Endothelial cell of umbilical vein (primary cell): ENCODE measurements around the gene KAT7. TPM values are rescaled to one million over a fixed set of nuclear protein-coding genes. Genes with fewer than 3 reads are reported as not detected.
A peak's percentile ranks its signal among the peaks of the same experiment; 100 is the strongest.

Experiments used
- BruUV-seq: library from RNA; stranded (reverse); fragments of 400-500 nt; replicated peaks from 2 replicates; lab custom pipeline; 2021; lab: Mats Ljungman, UMichigan
- CTCF ChIA-PET: fragments of 300-600, 350-600 bp; sonication (Branson Sonifier 250); formaldehyde crosslinking; loops from one replicate; lab custom pipeline; 2021; ENCODE audit warnings: antibody characterized with exemption, inconsistent platforms; lab: Charles Lee
- POLR2A ChIA-PET: fragments of 300-600, 350-600 bp; sonication (Branson Sonifier 250); formaldehyde crosslinking; loops from one replicate; lab custom pipeline; 2021; ENCODE audit warnings: antibody characterized with exemption, inconsistent platforms; lab: Charles Lee
- DNase-seq: peaks from one replicate; pipeline ENCODE4 v3.0.0-alpha.2; 2011; ENCODE audit warnings: low read depth, low spot score
- FAIRE-seq: peaks from 2 replicates; lab custom pipeline; 2011; peaks lifted over from hg19 to GRCh38; lab: Jason Lieb, UNC
- H2AFZ ChIP-seq: 2 replicates; pipeline ENCODE4 v1.6.0; 2012; ENCODE audit warnings: low read depth, low read length, control low read depth, inconsistent platforms
- H3K27ac ChIP-seq: 2 replicates; pipeline ENCODE4 v1.5.1; 2011; ENCODE audit warnings: low read depth, mild to moderate bottlenecking, control low read depth, low read length, moderate library complexity; ENCODE audit not compliant: insufficient read depth
- H3K27me3 ChIP-seq, 2 experiments: 2 replicates each; pipeline versions ENCODE4 v1.6.0 to v1.6.1; 2011; ENCODE audit warnings: low read length in 2 of 2, mixed read lengths in 1 of 2; ENCODE audit not compliant: control insufficient read depth in 2 of 2, insufficient read depth in 2 of 2
- H3K36me3 ChIP-seq, 2 experiments: 2 replicates in 1 of 2; 3 replicates in 1 of 2; pipeline ENCODE4 v1.5.1; 2011; ENCODE audit warnings: low read length in 2 of 2, mild to moderate bottlenecking in 1 of 2, moderate library complexity in 1 of 2; ENCODE audit not compliant: control insufficient read depth in 2 of 2, insufficient read depth in 2 of 2; ENCODE audit errors: extremely low read depth in 1 of 2
- H3K4me1 ChIP-seq: 3 replicates; pipeline ENCODE4 v1.5.1; 2011; ENCODE audit warnings: mild to moderate bottlenecking, low read length; ENCODE audit not compliant: control insufficient read depth, insufficient read depth; ENCODE audit errors: extremely low read depth
- H3K4me2 ChIP-seq: 2 replicates; pipeline ENCODE4 v1.6.1; 2011; ENCODE audit warnings: low read length, control low read depth, mixed read lengths; ENCODE audit not compliant: insufficient read depth
- H3K4me3 ChIP-seq, 3 experiments: fragments of 200-600 bp in 1 of 3; sonication (generic), shearing (Covaris generic) in 1 of 3; replicated peaks in 1 of 3; 2 replicates each; pipeline ENCODE4 v1.5.1; 2011 to 2016; ENCODE audit warnings: control low read depth in 3 of 3, low read length in 3 of 3, mild to moderate bottlenecking in 2 of 3, inconsistent platforms in 1 of 3, low read depth in 1 of 3, moderate library complexity in 1 of 3; ENCODE audit not compliant: insufficient read depth in 1 of 3
- H3K79me2 ChIP-seq: 2 replicates; pipeline ENCODE4 v1.6.0; 2012; ENCODE audit warnings: low read length, inconsistent platforms; ENCODE audit not compliant: control insufficient read depth, insufficient read depth
- H3K9ac ChIP-seq: replicated peaks from 2 replicates; pipeline ENCODE3; 2011; ENCODE audit warnings: low read length, control low read depth; ENCODE audit not compliant: insufficient read depth; ENCODE audit errors: extremely low read depth
- H3K9me1 ChIP-seq: replicated peaks from 3 replicates; pipeline ENCODE4 v1.6.0; 2011; ENCODE audit warnings: mild to moderate bottlenecking, low read length; ENCODE audit not compliant: control insufficient read depth, insufficient read depth; ENCODE audit errors: extremely low read depth
- H3K9me3 ChIP-seq: replicated peaks from 2 replicates; pipeline ENCODE4 v1.5.1; 2012; ENCODE audit warnings: low read length, inconsistent platforms; ENCODE audit not compliant: control insufficient read depth, insufficient read depth
- H4K20me1 ChIP-seq: replicated peaks from 2 replicates; pipeline ENCODE3; 2011; ENCODE audit warnings: mild to moderate bottlenecking, low read length; ENCODE audit not compliant: control insufficient read depth, insufficient read depth; ENCODE audit errors: extremely low read depth
- CTCF ChIP-seq, 2 donors: IDR thresholded peaks; 1 replicate in 1 of 2; 2 replicates in 1 of 2; pipeline ENCODE4 v1.5.1; 2011; ENCODE audit warnings: low read length in 2 of 2, mild to moderate bottlenecking in 2 of 2, moderate library complexity in 2 of 2, control low read depth in 1 of 2, inconsistent platforms in 1 of 2, low read depth in 1 of 2; ENCODE audit not compliant: insufficient read depth in 1 of 2; ENCODE audit errors: extremely low read depth in 1 of 2
- EZH2 ChIP-seq: IDR thresholded peaks from 2 replicates; pipeline ENCODE4 v1.6.1; 2012; ENCODE audit warnings: borderline replicate concordance, low read depth, mild to moderate bottlenecking, moderate library complexity, low read length, inconsistent platforms; ENCODE audit not compliant: severe bottlenecking
- FOS ChIP-seq: IDR thresholded peaks from 2 replicates; pipeline ENCODE4 v1.6.1; 2011; ENCODE audit warnings: mild to moderate bottlenecking, low read length, moderate library complexity, borderline replicate concordance; ENCODE audit not compliant: insufficient read depth
- GATA2 ChIP-seq: IDR thresholded peaks from 2 replicates; pipeline ENCODE4 v1.7.0; 2011; ENCODE audit warnings: low read depth, mild to moderate bottlenecking, moderate library complexity, mixed read lengths, low read length; ENCODE audit not compliant: insufficient read length, insufficient read depth
- JUN ChIP-seq: IDR thresholded peaks from 2 replicates; pipeline ENCODE4 v1.6.1; 2011; ENCODE audit warnings: borderline replicate concordance, low read depth; ENCODE audit not compliant: insufficient read length, insufficient read depth
- MYC ChIP-seq: IDR thresholded peaks from one replicate; pipeline ENCODE4 v1.6.1; 2011; ENCODE audit warnings: mild to moderate bottlenecking, low read depth, low read length
- POLR2A ChIP-seq: IDR thresholded peaks from 2 replicates; pipeline ENCODE4 v1.6.1; 2012; ENCODE audit warnings: low read depth, mild to moderate bottlenecking, control low read depth, low read length
- POLR2AphosphoS5 ChIP-seq: IDR thresholded peaks from 2 replicates; pipeline ENCODE4 v1.6.1; 2012; ENCODE audit warnings: low read depth, mild to moderate bottlenecking, control low read depth, low read length, moderate library complexity; ENCODE audit not compliant: insufficient read depth
- dilution Hi-C: fragments of 300-500 bp; cut with MboI; formaldehyde crosslinking; loops from one replicate; pipeline ENCODE4 v1.15.0; 2019; ENCODE audit warnings: low sequenced_read_pairs; ENCODE audit not compliant: extremely low pct_ligation_motif_present
- intact Hi-C: fragments of 100-400 bp; cut with micrococcal nuclease; formaldehyde crosslinking; loops from one replicate; pipeline ENCODE4 v1.10.0; 2022
- polyA plus RNA-seq, 4 experiments: library from polyadenylated mRNA; depleted of rRNA in 3 of 4; stranded (reverse) in 3 of 4; unstranded in 1 of 4; fragments of >200 nt; gene quantifications; 2 replicates each; pipeline versions ENCODE4 v1.2.1 to v1.2.3, GENCODE V29; 2011 to 2012; ENCODE audit warnings: missing spikeins in 1 of 4
- total RNA-seq: library from RNA; stranded (reverse); gene quantifications from 2 replicates; pipeline ENCODE4 v1.2.3, GENCODE V29; 2021
- TF ChIP-seq, protein P1 (sequence below): IDR thresholded peaks from 2 replicates; pipeline ENCODE4 v1.6.1; 2011; ENCODE audit not compliant: insufficient read depth, insufficient read length

KAT7 gene
- total and polyA plus RNA-seq, 2 donors (not counting 3 experiments of a cell fraction or from before 2014, with no cell fraction given) = 44.5 to 66.2 TPM

GRCh38 chr17:49841548-49841947, 53.1 kb downstream of the KAT7 start:
- ChIA-PET POLR2A (no interaction called here), CTCF (no interaction called here)
- Histone ChIP-seq H3K4me2 (no peak overlapping the region), H3K27me3 (no peaks in the 10 kb centered on the region), H3K9ac (no peak overlapping the region), H3K4me1 (peaks cover 25% of the 10 kb centered on the region), H4K20me1 (no peaks in the 10 kb centered on the region), H3K36me3 (peaks cover 0 to 2% of the 10 kb centered on the region in 2 experiments), H3K9me3 (no peaks in the 10 kb centered on the region), H3K27ac (no peak overlapping the region), H3K79me2 (no peaks in the 10 kb centered on the region), H2AFZ (no peak overlapping the region), H3K9me1 (no peaks in the 10 kb centered on the region), H3K4me3 (no peak overlapping the region)
- intact Hi-C loops (no loop called here), dilution Hi-C loops (no loop called here)
- TF ChIP-seq CTCF (IDR thresholded peaks at IDR 0.05; ENCODE audit: extremely low read depth in 1 of 2, insufficient read depth in 1 of 2, low read depth in 1 of 2, low read length in 2 of 2) (peak in 1 of 2 donors; percentile 12), POLR2A (no peak)
- TF ChIP-seq, protein P1, sequence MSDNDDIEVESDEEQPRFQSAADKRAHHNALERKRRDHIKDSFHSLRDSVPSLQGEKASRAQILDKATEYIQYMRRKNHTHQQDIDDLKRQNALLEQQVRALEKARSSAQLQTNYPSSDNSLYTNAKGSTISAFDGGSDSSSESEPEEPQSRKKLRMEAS = no peak
- no peak for DNase-seq
- BruUV-seq = no TSS peak
- no peak for FAIRE-seq

GRCh38 chr17:49842371-49842770, 53.9 kb downstream of the KAT7 start:
- no peak overlapping the region for H3K4me2 ChIP-seq
- H4K20me1 ChIP-seq = no peaks in the 10 kb centered on the region
- peaks cover 0 to 6% of the 10 kb centered on the region in 2 experiments for H3K36me3 ChIP-seq
- CTCF ChIA-PET = no interaction called here
- no peaks in the 10 kb centered on the region for H3K79me2 ChIP-seq
- BruUV-seq = no TSS peak
- no peak overlapping the region for H3K4me3 ChIP-seq
- peaks cover 16% of the 10 kb centered on the region for H3K4me1 ChIP-seq
- H3K27me3 ChIP-seq = no peaks in the 10 kb centered on the region
- TF ChIP-seq POLR2A (no peak), POLR2AphosphoS5 (no peak), EZH2 (no peak), MYC (no peak), GATA2 (no peak), CTCF (IDR thresholded peaks at IDR 0.05; ENCODE audit: extremely low read depth in 1 of 2, insufficient read depth in 1 of 2, low read depth in 1 of 2, low read length in 2 of 2) (no peak), JUN (no peak), FOS (no peak)
- TF ChIP-seq, protein P1 = no peak
- no peaks in the 10 kb centered on the region for H3K9me1 ChIP-seq
- DNase-seq (no peak), FAIRE-seq (peak; percentile 33)
- dilution Hi-C loops = no loop called here
- H3K27ac ChIP-seq = no peak overlapping the region
- no peak overlapping the region for H3K9ac ChIP-seq
- H2AFZ ChIP-seq = no peak overlapping the region
- intact Hi-C loops = loop anchor here (2.0 kb wide), 1 partner anchor 134 kb away; no protein-coding TSS in a partner anchor
- no peaks in the 10 kb centered on the region for H3K9me3 ChIP-seq
- POLR2A ChIA-PET = no interaction called here
